Measurements from ENCODE around the gene WDFY2. TPM values are rescaled to one million over a fixed set of nuclear protein-coding genes. Genes with fewer than 3 reads are reported as not detected.

The WDFY2 gene
- polyA plus RNA-seq, 3 donors, result 6.5 to 40.1 (median 9.1) TPM

GRCh38 chr13:51758691-51759090, 174.4 kb downstream of the WDFY2 start:
- no peaks in the 10 kb centered on the region for H3K79me2 ChIP-seq (ENCODE audit: insufficient read depth, low read length)
- TF ChIP-seq CTCF (IDR thresholded peaks at IDR 0.05), result no peak
- no peak overlapping the region for H3K4me3 ChIP-seq (replicated peaks in 1 of 3; ENCODE audit: low read depth in 2 of 3, low read length in 3 of 3)
- peaks cover 5% of the 10 kb centered on the region for H4K20me1 ChIP-seq (ENCODE audit: insufficient read depth, low read length)
- Mint-ChIP-seq H3K36me3 (peaks cover 92 to 99% of the 10 kb centered on the region in 2 donors), H3K27ac (peak overlapping the region in 2 of 7 donors; percentile 30 to 42), H3K4me1 (no peaks in the 10 kb centered on the region), H3K9me3 (peaks cover 0 to 2% (median 0%) of the 10 kb centered on the region in 7 donors), H3K4me3 (no peak overlapping the region), H3K27me3 (ENCODE audit: low read depth in 3 of 3) (no peaks in the 10 kb centered on the region)
- H3K27me3 ChIP-seq (ENCODE audit: control insufficient read depth in 2 of 2, insufficient read depth in 2 of 2, low read length in 2 of 2), result no peaks in the 10 kb centered on the region
- DNase-seq, result no peak
- H2AFZ ChIP-seq (ENCODE audit: insufficient read depth, low read depth, low read length, poor library complexity, severe bottlenecking), result no peak overlapping the region
- no peaks in the 10 kb centered on the region for H3K9me3 ChIP-seq (replicated peaks in 1 of 2; ENCODE audit: control insufficient read depth in 1 of 2, insufficient read depth in 1 of 2, low read length in 2 of 2)
- no peak overlapping the region for H3K27ac ChIP-seq (ENCODE audit: low read depth in 1 of 2, low read length in 2 of 2)
- H3K9ac ChIP-seq (ENCODE audit: insufficient read depth, low read length, poor library complexity, severe bottlenecking), result no peak overlapping the region
- H3K36me3 ChIP-seq (replicated peaks in 1 of 2; ENCODE audit: control insufficient read depth in 1 of 2, insufficient read depth in 2 of 2, low read length in 2 of 2), result peaks cover 97 to 100% of the 10 kb centered on the region in 2 donors
- H3K4me2 ChIP-seq (replicated peaks; ENCODE audit: extremely low read depth, low read length, poor library complexity, severe bottlenecking), result no peak overlapping the region
- 96% methylated on average over 3 of the region's 6 CpGs for WGBS (ENCODE audit: insufficient coverage)
- no peaks in the 10 kb centered on the region for H3K4me1 ChIP-seq (ENCODE audit: control insufficient read depth in 1 of 2, insufficient read depth in 2 of 2, low read length in 2 of 2)
- intact Hi-C loops (cut with micrococcal nuclease), result no loop called here

- Histone ChIP-seq H3K79me2 (ENCODE audit: insufficient read depth, low read length) (no peaks in the 10 kb centered on the region), H3K4me1 (ENCODE audit: control insufficient read depth in 1 of 2, insufficient read depth in 2 of 2, low read length in 2 of 2) (no peaks in the 10 kb centered on the region), H3K36me3 (replicated peaks in 1 of 2; ENCODE audit: control insufficient read depth in 1 of 2, insufficient read depth in 2 of 2, low read length in 2 of 2) (peaks cover 96 to 100% of the 10 kb centered on the region in 2 donors), H2AFZ (ENCODE audit: insufficient read depth, low read depth, low read length, poor library complexity, severe bottlenecking) (no peak overlapping the region), H3K27ac (ENCODE audit: low read depth in 1 of 2, low read length in 2 of 2) (no peak overlapping the region), H4K20me1 (ENCODE audit: insufficient read depth, low read length) (peaks cover 5% of the 10 kb centered on the region), H3K9ac (ENCODE audit: insufficient read depth, low read length, poor library complexity, severe bottlenecking) (no peak overlapping the region), H3K4me3 (replicated peaks in 1 of 3; ENCODE audit: low read depth in 2 of 3, low read length in 3 of 3) (no peak overlapping the region), H3K27me3 (ENCODE audit: control insufficient read depth in 2 of 2, insufficient read depth in 2 of 2, low read length in 2 of 2) (no peaks in the 10 kb centered on the region), H3K9me3 (replicated peaks in 1 of 2; ENCODE audit: control insufficient read depth in 1 of 2, insufficient read depth in 1 of 2, low read length in 2 of 2) (no peaks in the 10 kb centered on the region), H3K4me2 (replicated peaks; ENCODE audit: extremely low read depth, low read length, poor library complexity, severe bottlenecking) (no peak overlapping the region)
- peaks cover 2% of the 10 kb centered on the region for H3K4me1 Mint-ChIP-seq
- WGBS (ENCODE audit: insufficient coverage), result 87% methylated on average over 3 of the region's 5 CpGs
- intact Hi-C loops (cut with micrococcal nuclease), result no loop called here
- peaks cover 92 to 99% of the 10 kb centered on the region in 2 donors for H3K36me3 Mint-ChIP-seq
- DNase-seq, result no peak
- TF ChIP-seq CTCF (IDR thresholded peaks at IDR 0.05), result no peak
- no peaks in the 10 kb centered on the region for H3K27me3 Mint-ChIP-seq (ENCODE audit: low read depth in 3 of 3)
- H3K9me3 Mint-ChIP-seq, result peaks cover 0 to 2% (median 0%) of the 10 kb centered on the region in 7 donors
- H3K4me3 Mint-ChIP-seq, result no peak overlapping the region
- H3K27ac Mint-ChIP-seq, result no peak overlapping the region
These were observed 175.0 kb downstream of the WDFY2 start for GRCh38 chr13:51759240-51759639.
